LHCN-M2 (cell line): ENCODE results near the gene LRRFIP1. TPM values are rescaled to one million over a fixed set of nuclear protein-coding genes. Genes with fewer than 3 reads are reported as not detected.
"Not testable (repeated sequence)": the region's sequence is repeated elsewhere in the genome, so short reads cannot be mapped to it uniquely, and the experiment has no call there.

Experiments
- DNase-seq: peaks from one replicate; pipeline ENCODE4 v3.0.0-alpha.2; 2012; ENCODE audit warnings: low read depth
- polyA plus RNA-seq: library from polyadenylated mRNA; unstranded; fragments of >200 nt; gene quantifications from one replicate; pipeline ENCODE4 v1.2.1, GENCODE V29; 2012; ENCODE audit warnings: missing spikeins
- total RNA-seq: library from RNA; depleted of rRNA; stranded (reverse); fragments of >200 nt; gene quantifications from 2 replicates; pipeline ENCODE4 v1.2.3, GENCODE V29; 2014; rRNA removed

Gene LRRFIP1, protein sequence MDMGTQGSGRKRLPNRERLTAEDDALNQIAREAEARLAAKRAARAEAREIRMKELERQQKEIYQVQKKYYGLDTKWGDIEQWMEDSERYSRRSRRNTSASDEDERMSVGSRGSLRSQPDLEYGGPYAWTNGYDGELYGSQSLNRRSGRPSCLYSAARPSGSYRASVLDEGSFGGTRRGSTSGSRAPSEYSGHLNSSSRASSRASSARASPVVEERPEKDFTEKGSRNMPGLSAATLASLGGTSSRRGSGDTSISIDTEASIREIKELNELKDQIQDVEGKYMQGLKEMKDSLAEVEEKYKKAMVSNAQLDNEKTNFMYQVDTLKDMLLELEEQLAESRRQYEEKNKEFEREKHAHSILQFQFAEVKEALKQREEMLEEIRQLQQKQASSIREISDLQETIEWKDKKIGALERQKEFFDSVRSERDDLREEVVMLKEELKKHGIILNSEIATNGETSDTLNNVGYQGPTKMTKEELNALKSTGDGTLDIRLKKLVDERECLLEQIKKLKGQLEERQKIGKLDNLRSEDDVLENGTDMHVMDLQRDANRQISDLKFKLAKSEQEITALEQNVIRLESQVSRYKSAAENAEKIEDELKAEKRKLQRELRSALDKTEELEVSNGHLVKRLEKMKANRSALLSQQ
- 42.1 and 60.7 TPM in 2 replicates for total RNA-seq
- polyA plus RNA-seq, result 52.9 TPM

GRCh38 chr2:237627441-237628246 lies at the start of gene LRRFIP1:
Gene LRRFIP1 (plus strand): TSS chr2:237627587. CDS start chr2:237627645, 58 bp downstream.
- DNase-seq, result no peak

GRCh38 chr2:237577956-237578870 lies 49.2 kb upstream of the LRRFIP1 start:
- no peak for DNase-seq

- no peak for DNase-seq
Measured at GRCh38 chr2:237581326-237581725, 46.1 kb upstream of the LRRFIP1 start.

DNA sequence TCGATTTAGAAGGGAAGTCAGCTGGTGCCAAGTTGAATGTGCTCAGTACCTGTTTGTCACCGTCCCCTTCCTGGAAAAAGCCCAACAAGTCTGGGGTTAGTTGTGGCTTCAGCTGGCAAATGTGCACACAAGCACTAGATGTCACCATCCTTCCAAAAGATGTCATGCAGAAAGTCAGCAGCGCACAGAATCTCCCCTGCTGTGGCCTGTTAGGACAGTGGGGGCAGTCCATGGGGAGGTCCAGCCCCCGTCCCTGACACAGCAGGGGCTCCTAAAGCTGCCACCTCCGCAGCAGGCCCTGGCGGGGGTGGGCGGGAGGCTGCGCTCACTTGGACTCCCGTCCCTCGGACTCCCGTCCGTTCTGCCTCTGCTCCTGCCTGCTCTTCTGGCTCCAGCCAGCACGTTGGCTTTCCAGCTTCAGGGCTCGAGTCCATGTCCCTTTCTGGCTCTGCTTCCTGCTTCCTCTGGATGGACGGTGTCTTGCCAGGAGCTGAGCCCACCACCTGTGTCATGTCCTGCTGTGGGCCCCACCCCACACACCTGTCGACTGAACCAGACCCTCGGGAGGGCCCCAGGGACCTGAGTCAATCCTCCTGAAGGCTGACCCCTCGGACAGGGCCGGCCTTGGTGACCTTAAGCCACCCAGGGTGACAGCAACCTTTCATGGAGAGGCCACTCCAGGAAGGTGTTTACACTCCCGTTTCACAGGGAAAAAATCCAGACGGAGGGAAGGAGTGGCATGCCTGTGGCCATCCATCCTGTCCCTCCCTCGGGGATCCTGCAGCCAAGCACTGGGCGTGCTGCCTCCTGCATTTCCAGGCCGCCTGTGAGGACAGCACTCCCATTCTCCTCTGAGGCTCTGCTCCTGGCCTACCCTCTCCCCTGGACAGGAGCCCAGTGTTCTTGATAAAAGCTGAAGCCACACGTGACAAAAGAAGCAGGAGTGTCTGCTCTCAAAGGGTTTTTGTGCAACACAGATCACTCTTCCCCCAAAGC lies 45.3 kb upstream of the LRRFIP1 start:
- peak; percentile 58 for DNase-seq

GRCh38 chr2:237583385-237584295 lies 43.7 kb upstream of the LRRFIP1 start:
- DNase-seq, result no peak

DNA sequence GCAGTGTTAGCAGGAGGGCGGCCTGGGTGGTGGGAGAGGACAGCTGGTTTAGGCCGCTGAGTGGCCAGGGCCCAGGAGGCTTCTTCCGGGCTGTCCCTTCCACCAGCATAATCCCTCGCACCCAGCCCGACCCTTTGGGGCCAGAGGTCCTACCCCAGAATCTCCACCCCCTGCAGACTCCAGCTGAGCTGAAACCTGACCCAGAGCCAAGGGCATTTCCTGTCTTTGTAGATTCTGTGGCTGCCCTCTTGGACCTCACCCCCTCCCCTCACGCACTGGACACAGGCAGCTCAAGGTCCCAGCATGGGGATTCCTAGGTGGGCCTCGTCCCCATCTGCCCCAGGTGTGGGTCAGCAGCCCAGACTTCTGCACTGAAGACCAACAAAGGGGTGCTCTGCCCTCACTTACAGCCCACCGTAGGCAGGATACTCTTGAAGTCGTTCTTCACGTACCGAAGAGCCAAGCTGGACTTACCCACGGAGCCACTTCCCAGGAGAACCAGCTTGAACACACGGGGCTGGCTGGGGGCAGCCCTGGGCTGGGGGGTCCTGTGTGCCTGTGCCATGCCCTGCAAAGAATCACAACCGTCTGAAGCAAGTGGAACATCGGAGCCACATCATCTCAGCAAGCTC lies 41.7 kb upstream of the LRRFIP1 start:
- DNase-seq, result no peak

GRCh38 chr2:237588044-237588696 lies 39.2 kb upstream of the LRRFIP1 start:
- no peak for DNase-seq

DNA sequence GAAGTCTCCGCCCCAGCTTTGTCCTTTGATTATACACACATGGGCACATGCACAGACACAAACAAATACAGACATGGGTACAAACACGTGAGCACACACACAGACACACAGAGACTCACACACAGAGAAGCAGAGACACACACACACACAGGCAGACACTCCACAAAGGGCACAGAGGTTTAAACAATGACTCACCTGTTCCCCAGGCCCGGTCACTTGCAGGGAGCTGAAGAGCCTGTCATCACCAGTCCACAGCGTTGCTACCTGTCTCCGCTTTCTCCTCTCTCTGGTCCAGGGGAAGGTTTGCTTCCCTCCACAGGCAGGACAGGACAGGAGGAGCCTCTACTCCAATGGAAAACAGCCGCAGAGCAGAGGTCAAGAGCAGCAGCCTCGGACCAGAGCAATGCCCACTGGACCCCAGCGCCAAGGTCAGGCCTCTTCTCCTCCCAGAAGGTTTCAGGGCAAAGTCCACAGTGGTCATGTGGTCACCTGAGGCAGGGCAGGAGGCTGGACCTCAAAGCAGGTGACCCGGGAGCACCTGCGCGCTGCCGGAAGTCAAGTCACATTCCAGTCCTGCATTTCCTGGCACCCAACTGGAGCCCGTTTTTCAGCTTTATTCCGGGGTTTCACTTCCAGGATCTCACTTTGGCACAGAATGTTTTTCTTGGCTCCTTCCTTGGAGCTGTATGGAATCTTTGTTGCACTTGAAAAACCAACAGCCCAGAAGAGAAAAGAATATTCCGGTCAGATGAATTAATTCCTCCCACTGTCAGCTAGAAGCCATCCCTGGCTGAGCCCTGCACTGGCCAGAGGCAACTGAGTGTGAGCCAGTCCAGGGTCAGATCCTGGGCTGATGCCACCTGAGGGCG lies 36.9 kb upstream of the LRRFIP1 start, which contains the start of gene RAB17:
Gene RAB17 (minus strand): TSS at position 463 of the 869 bp plus-strand sequence. CDS start 4,580 bp downstream, outside the sequence.
- DNase-seq, result no peak

DNA sequence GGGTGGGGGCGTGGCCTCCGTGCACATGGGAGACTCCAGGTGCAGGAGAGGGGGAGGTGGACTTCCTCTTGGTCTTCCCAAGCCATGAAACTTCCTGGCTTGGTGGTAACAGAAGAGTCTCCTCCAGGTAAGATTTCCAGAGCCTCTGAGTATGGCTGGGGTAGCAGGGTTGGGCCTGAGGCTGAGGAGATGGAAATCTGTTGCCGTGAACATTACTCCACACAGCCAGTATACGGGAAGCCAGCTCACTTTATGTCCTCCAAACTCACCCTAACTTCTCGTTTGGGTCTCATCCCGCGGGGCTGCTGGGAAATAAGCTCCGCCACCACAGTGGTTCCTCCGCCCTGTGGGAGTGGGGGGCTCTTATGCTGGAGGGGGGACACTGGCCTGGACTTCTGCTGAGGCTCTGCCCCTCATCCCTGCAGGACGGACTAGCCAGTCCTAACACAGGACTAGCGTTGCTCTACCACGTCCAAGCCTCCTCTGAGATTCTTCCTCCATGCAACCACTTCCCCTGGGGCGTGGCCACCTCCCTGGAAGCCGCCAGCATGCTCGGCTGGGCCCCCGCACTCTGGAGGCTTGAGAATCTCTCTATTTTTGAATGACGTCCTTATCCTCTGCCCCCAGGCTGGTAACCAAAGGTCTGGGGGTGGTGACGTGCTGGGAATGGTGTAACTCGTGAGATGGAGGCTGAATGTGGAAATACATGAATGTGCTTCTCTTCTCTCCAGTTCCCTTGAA lies 36.1 kb upstream of the LRRFIP1 start:
- DNase-seq, result no peak

- DNase-seq, result no peak
Measured at GRCh38 chr2:237592425-237592980, 34.9 kb upstream of the LRRFIP1 start.

DNA sequence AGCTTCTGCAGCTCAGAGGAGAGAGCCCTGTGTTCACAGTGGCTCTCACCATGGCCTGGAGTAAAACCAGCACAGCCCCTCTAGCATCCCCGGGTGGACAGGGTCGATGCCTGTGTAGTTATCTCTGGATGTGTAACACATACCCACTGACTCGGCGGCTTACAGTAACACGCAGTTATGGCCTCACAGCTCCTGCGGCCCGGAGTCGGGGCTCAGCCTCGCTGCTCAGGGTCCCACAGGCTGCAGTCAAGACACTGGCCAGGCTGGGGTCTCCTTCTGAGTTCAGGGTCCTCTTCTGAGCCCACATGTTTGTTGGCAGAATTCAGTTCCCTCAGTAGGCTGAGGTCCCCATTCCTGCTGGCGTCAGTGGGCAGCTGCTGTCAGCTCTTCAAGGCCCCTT lies 34.4 kb upstream of the LRRFIP1 start:
- DNase-seq, result no peak

GRCh38 chr2:237593596-237594320 lies 33.6 kb upstream of the LRRFIP1 start:
- DNase-seq, result no peak

DNA sequence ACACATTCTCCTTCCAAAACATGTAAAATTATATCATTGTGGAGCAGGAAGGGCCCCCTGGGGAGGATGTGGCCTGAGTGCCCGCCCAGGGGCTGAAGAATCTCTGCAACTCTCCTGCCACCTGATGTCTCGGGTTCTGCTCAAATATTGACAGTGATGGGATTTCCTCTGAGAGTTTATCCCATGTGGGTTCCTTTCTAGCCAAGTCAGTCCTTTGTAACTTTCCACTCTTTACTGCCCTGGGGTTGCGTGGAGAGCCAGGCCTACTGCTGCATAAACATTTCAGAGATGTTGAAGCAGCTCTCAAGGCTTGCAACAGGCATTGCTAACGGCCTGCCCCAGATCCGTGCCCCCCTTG lies 32.9 kb upstream of the LRRFIP1 start:
- DNase-seq, result no peak

GRCh38 chr2:237595829-237596519 lies 31.4 kb upstream of the LRRFIP1 start:
- not testable (repeated sequence) for DNase-seq
